T-helper 17 cell (primary cell): ENCODE data around the gene DOCK1. TPM values are rescaled to one million over a fixed set of nuclear protein-coding genes. Genes with fewer than 3 reads are reported as not detected.

Source experiments
- ATAC-seq: fragments of 150-1000 bp; cut with Tn5 transposase; 2 replicates; pipeline ENCODE4 v1.10.0; 2021; ENCODE audit warnings: mild to moderate bottlenecking, moderate library complexity
- DNase-seq, 3 donors: peaks; one replicate each; pipeline versions ENCODE4 v3.0.0 to v3.0.0-alpha.2; 2020 to 2021
- H3K9me3 ChIP-seq: one replicate; pipeline ENCODE4 v1.7.0; 2013; ENCODE audit warnings: low read length, mild to moderate bottlenecking; ENCODE audit not compliant: control insufficient read depth, poor library complexity, severe bottlenecking
- H3K27ac Mint-ChIP-seq: one replicate; pipeline ENCODE4 v1.8.0; 2022; ENCODE audit warnings: mild to moderate bottlenecking, moderate library complexity, mixed read lengths
- H3K27me3 Mint-ChIP-seq: one replicate; pipeline ENCODE4 v1.8.0; 2022; ENCODE audit warnings: mixed read lengths
- H3K36me3 Mint-ChIP-seq: one replicate; pipeline ENCODE4 v1.8.0; 2022; ENCODE audit warnings: low read depth, mixed read lengths
- H3K4me1 Mint-ChIP-seq: one replicate; pipeline ENCODE4 v1.8.0; 2022; ENCODE audit warnings: mild to moderate bottlenecking, mixed read lengths
- H3K4me3 Mint-ChIP-seq: one replicate; pipeline ENCODE4 v1.8.0; 2022; ENCODE audit warnings: mild to moderate bottlenecking, moderate library complexity, mixed read lengths
- total RNA-seq, 4 donors: library from RNA in 2 of 4; stranded (reverse) in 2 of 4; gene quantifications; one replicate each; pipeline ENCODE4 v1.2.3 and lab custom pipeline; 2022 to 2026

The DOCK1 gene
- total RNA-seq, 2 donors from 2014 or later, result 0.76 TPM; not detected in 1

- H3K9me3 ChIP-seq, result no peaks in the 10 kb centered on the region
- Mint-ChIP-seq H3K4me1 (peaks cover 3% of the 10 kb centered on the region), H3K36me3 (no peaks in the 10 kb centered on the region), H3K4me3 (no peak overlapping the region), H3K27ac (no peak overlapping the region), H3K27me3 (peaks cover 8% of the 10 kb centered on the region)
- ATAC-seq (no peak), DNase-seq (no peak)
Measured at GRCh38 chr10:127392351-127393235, 487.4 kb downstream of the DOCK1 start.

GRCh38 chr10:127398140-127398970, 493.1 kb downstream of the DOCK1 start:
- H3K4me3 Mint-ChIP-seq, result no peak overlapping the region
- no peak overlapping the region for H3K27ac Mint-ChIP-seq
- ATAC-seq, result no peak
- no peaks in the 10 kb centered on the region for H3K9me3 ChIP-seq
- DNase-seq, result no peak
- H3K4me1 Mint-ChIP-seq, result peaks cover 3% of the 10 kb centered on the region
- peaks cover 5% of the 10 kb centered on the region for H3K27me3 Mint-ChIP-seq
- H3K36me3 Mint-ChIP-seq, result no peaks in the 10 kb centered on the region

GRCh38 chr10:127398971-127399365, 493.7 kb downstream of the DOCK1 start:
- no peak overlapping the region for H3K27ac Mint-ChIP-seq
- H3K4me1 Mint-ChIP-seq, result peaks cover 3% of the 10 kb centered on the region
- peaks cover 5% of the 10 kb centered on the region for H3K27me3 Mint-ChIP-seq
- ATAC-seq (no peak), DNase-seq (no peak)
- H3K36me3 Mint-ChIP-seq, result no peaks in the 10 kb centered on the region
- no peaks in the 10 kb centered on the region for H3K9me3 ChIP-seq
- H3K4me3 Mint-ChIP-seq, result no peak overlapping the region

GRCh38 chr10:127399668-127400067, 494.4 kb downstream of the DOCK1 start:
- no peak for DNase-seq
- H3K9me3 ChIP-seq, result no peaks in the 10 kb centered on the region
- no peak overlapping the region for H3K4me3 Mint-ChIP-seq
- no peak for ATAC-seq
- peaks cover 5% of the 10 kb centered on the region for H3K27me3 Mint-ChIP-seq
- no peaks in the 10 kb centered on the region for H3K36me3 Mint-ChIP-seq
- peaks cover 3% of the 10 kb centered on the region for H3K4me1 Mint-ChIP-seq
- no peak overlapping the region for H3K27ac Mint-ChIP-seq

- DNase-seq (no peak), ATAC-seq (no peak)
- no peaks in the 10 kb centered on the region for H3K36me3 Mint-ChIP-seq
- no peaks in the 10 kb centered on the region for H3K9me3 ChIP-seq
- H3K27ac Mint-ChIP-seq, result no peak overlapping the region
- H3K4me3 Mint-ChIP-seq, result no peak overlapping the region
- H3K4me1 Mint-ChIP-seq, result peaks cover 3% of the 10 kb centered on the region
- H3K27me3 Mint-ChIP-seq, result peaks cover 5% of the 10 kb centered on the region
Measured at GRCh38 chr10:127400216-127400615, 495.0 kb downstream of the DOCK1 start.

GRCh38 chr10:127402596-127403409, 497.6 kb downstream of the DOCK1 start:
- Mint-ChIP-seq H3K36me3 (no peaks in the 10 kb centered on the region), H3K4me3 (no peak overlapping the region), H3K27ac (no peak overlapping the region), H3K4me1 (no peaks in the 10 kb centered on the region), H3K27me3 (peaks cover under 1% of the 10 kb centered on the region)
- ATAC-seq (no peak), DNase-seq (no peak)
- no peaks in the 10 kb centered on the region for H3K9me3 ChIP-seq

GRCh38 chr10:127405221-127405620, 500.0 kb downstream of the DOCK1 start:
- H3K9me3 ChIP-seq, result no peaks in the 10 kb centered on the region
- Mint-ChIP-seq H3K27me3 (no peaks in the 10 kb centered on the region), H3K36me3 (no peaks in the 10 kb centered on the region), H3K4me1 (no peaks in the 10 kb centered on the region), H3K27ac (no peak overlapping the region), H3K4me3 (no peak overlapping the region)
- no peak for ATAC-seq
- no peak for DNase-seq

GRCh38 chr10:127406018-127406550, 500.9 kb downstream of the DOCK1 start:
- Mint-ChIP-seq H3K27ac (no peak overlapping the region), H3K36me3 (no peaks in the 10 kb centered on the region), H3K4me1 (no peaks in the 10 kb centered on the region), H3K27me3 (no peaks in the 10 kb centered on the region), H3K4me3 (no peak overlapping the region)
- DNase-seq, result no peak
- H3K9me3 ChIP-seq, result no peaks in the 10 kb centered on the region
- ATAC-seq, result no peak

- ATAC-seq (no peak), DNase-seq (no peak)
- no peaks in the 10 kb centered on the region for H3K4me1 Mint-ChIP-seq
- H3K36me3 Mint-ChIP-seq, result no peaks in the 10 kb centered on the region
- no peak overlapping the region for H3K4me3 Mint-ChIP-seq
- H3K27me3 Mint-ChIP-seq, result no peaks in the 10 kb centered on the region
- H3K27ac Mint-ChIP-seq, result no peak overlapping the region
- no peaks in the 10 kb centered on the region for H3K9me3 ChIP-seq
Measured at GRCh38 chr10:127407551-127407950, 502.3 kb downstream of the DOCK1 start.

GRCh38 chr10:127408112-127408710, 503.0 kb downstream of the DOCK1 start:
- H3K27ac Mint-ChIP-seq, result no peak overlapping the region
- H3K27me3 Mint-ChIP-seq, result no peaks in the 10 kb centered on the region
- H3K4me3 Mint-ChIP-seq, result no peak overlapping the region
- ATAC-seq, result no peak
- no peaks in the 10 kb centered on the region for H3K36me3 Mint-ChIP-seq
- H3K4me1 Mint-ChIP-seq, result no peaks in the 10 kb centered on the region
- DNase-seq, result no peak
- H3K9me3 ChIP-seq, result no peaks in the 10 kb centered on the region

- no peak for ATAC-seq
- DNase-seq, result no peak
- H3K4me3 Mint-ChIP-seq, result no peak overlapping the region
- no peak overlapping the region for H3K27ac Mint-ChIP-seq
- no peaks in the 10 kb centered on the region for H3K27me3 Mint-ChIP-seq
- no peaks in the 10 kb centered on the region for H3K36me3 Mint-ChIP-seq
- no peaks in the 10 kb centered on the region for H3K4me1 Mint-ChIP-seq
- no peaks in the 10 kb centered on the region for H3K9me3 ChIP-seq
Measured at GRCh38 chr10:127408733-127409132, 503.5 kb downstream of the DOCK1 start.

- H3K9me3 ChIP-seq, result no peaks in the 10 kb centered on the region
- Mint-ChIP-seq H3K36me3 (no peaks in the 10 kb centered on the region), H3K27me3 (peaks cover 1% of the 10 kb centered on the region), H3K4me3 (no peak overlapping the region), H3K4me1 (no peaks in the 10 kb centered on the region), H3K27ac (no peak overlapping the region)
- DNase-seq, result no peak
- ATAC-seq, result no peak
Measured at GRCh38 chr10:127410030-127410429, 504.8 kb downstream of the DOCK1 start.
